GM18519 (cell line): ENCODE data around the gene RPS3.

Experiments used
- ATAC-seq: cut with Tn5 transposase; IDR thresholded peaks from one replicate; pipeline ENCODE4 v1.9.1; 2021; ENCODE audit warnings: mild to moderate bottlenecking, moderate library complexity; ENCODE audit not compliant: unreplicated experiment, low FRiP score

The RPS3 gene

GRCh38 chr11:75453916-75454655 is 54.8 kb downstream of the RPS3 start:
- no peak for ATAC-seq

- no peak for ATAC-seq
Observed at GRCh38 chr11:75454987-75455386, 55.7 kb downstream of the RPS3 start.
